Panc1 (cell line): Measurements from ENCODE around the gene ZNF469. TPM values are rescaled to one million over a fixed set of nuclear protein-coding genes. Genes with fewer than 3 reads are reported as not detected.

Source experiments
- ATAC-seq: fragments of 200-7000 bp; cut with Tn5 transposase; 2 replicates; pipeline ENCODE4 v1.9.1; 2020; ENCODE audit warnings: mild to moderate bottlenecking, moderate library complexity
- BruUV-seq: library from RNA; stranded (reverse); fragments of 400-500 nt; replicated peaks from 2 replicates; lab custom pipeline; 2021; lab: Mats Ljungman, UMichigan
- CTCF ChIA-PET: fragments of 300-600 bp; sonication (Branson Sonifier 250); formaldehyde crosslinking; loops from one replicate; lab custom pipeline; 2022; ENCODE audit warnings: antibody characterized with exemption; lab: Charles Lee
- POLR2A ChIA-PET: fragments of 300-600 bp; sonication (Branson Sonifier 250); formaldehyde crosslinking; loops from one replicate; lab custom pipeline; 2022; ENCODE audit warnings: antibody characterized with exemption; lab: Charles Lee
- DNase-seq: peaks from one replicate; pipeline ENCODE4 v3.0.0-alpha.2; 2010; ENCODE audit warnings: low read depth, low spot score
- H3K27ac ChIP-seq: 2 replicates; pipeline ENCODE4 v1.5.1; 2011; ENCODE audit warnings: mild to moderate bottlenecking, low read length, inconsistent platforms
- H3K27me3 ChIP-seq: fragments of 200-500 bp; sonication (Bioruptor generic); 2 replicates; pipeline ENCODE4 v1.6.0; 2014; ENCODE audit warnings: low read length, inconsistent platforms; ENCODE audit not compliant: control insufficient read depth, insufficient read depth
- H3K36me3 ChIP-seq: fragments of 200-500 bp; sonication (Bioruptor generic); 2 replicates; pipeline ENCODE4 v1.5.1; 2014; ENCODE audit warnings: inconsistent platforms, mild to moderate bottlenecking, low read length, moderate library complexity; ENCODE audit not compliant: control insufficient read depth, insufficient read depth
- H3K4me1 ChIP-seq: 2 replicates; pipeline ENCODE4 v1.5.1; 2011; ENCODE audit warnings: inconsistent platforms, mild to moderate bottlenecking, low read length, moderate library complexity; ENCODE audit not compliant: control insufficient read depth, insufficient read depth
- H3K4me3 ChIP-seq, 2 experiments: 2 replicates each; pipeline ENCODE4 v1.5.1; 2011 to 2012; ENCODE audit warnings: low read depth in 2 of 2, low read length in 2 of 2, mild to moderate bottlenecking in 2 of 2, inconsistent platforms in 1 of 2, moderate library complexity in 1 of 2
- H3K9me3 ChIP-seq: fragments of 200-500 bp; sonication (Bioruptor generic); 2 replicates; pipeline ENCODE4 v1.5.1; 2014; ENCODE audit warnings: low read depth, mild to moderate bottlenecking, inconsistent platforms, low read length, moderate library complexity; ENCODE audit not compliant: control insufficient read depth, insufficient read depth
- CTCF ChIP-seq: fragments of 450-650 bp; IDR thresholded peaks from 2 replicates; pipeline ENCODE4 v1.5.1; 2017; ENCODE audit warnings: mild to moderate bottlenecking
- POLR2AphosphoS5 ChIP-seq: IDR thresholded peaks from 2 replicates; pipeline ENCODE4 v1.6.1; 2012; ENCODE audit warnings: mild to moderate bottlenecking, low read depth, low read length, moderate library complexity
- REST ChIP-seq, 2 experiments: IDR thresholded peaks; 2 replicates each; pipeline ENCODE4 v1.6.1; 2011 to 2012; ENCODE audit warnings: low read depth in 2 of 2, control low read depth in 1 of 2, low read length in 1 of 2, mild to moderate bottlenecking in 1 of 2, moderate library complexity in 1 of 2; ENCODE audit not compliant: insufficient read depth in 1 of 2
- SIN3A ChIP-seq: IDR thresholded peaks from 2 replicates; pipeline ENCODE4 v1.6.1; 2012; ENCODE audit warnings: low read depth, mild to moderate bottlenecking, low read length, moderate library complexity, borderline replicate concordance; ENCODE audit not compliant: insufficient read depth
- TCF7L2 ChIP-seq: IDR thresholded peaks from 2 replicates; pipeline ENCODE4 v1.6.1; 2011; ENCODE audit warnings: mild to moderate bottlenecking, low read depth, low read length, inconsistent platforms
- in situ Hi-C: cut with HindIII; loops from 2 replicates; pipeline ENCODE4 v1.10.0; 2016; ENCODE audit warnings: low sequenced_read_pairs, low pct_unique_long_range_greater_than_20kb
- intact Hi-C: fragments of 100-400 bp; cut with micrococcal nuclease; formaldehyde crosslinking; loops from one replicate; pipeline ENCODE4 v1.10.0; 2022; ENCODE audit not compliant: unreplicated experiment
- total RNA-seq: library from RNA; stranded (reverse); gene quantifications from one replicate; pipeline ENCODE4 v1.2.1, GENCODE V29; 2021; ENCODE audit not compliant: unreplicated experiment

The ZNF469 gene
- total RNA-seq, 1 experiment from 2014 or later, result 1.3 TPM

- Histone ChIP-seq H3K4me1 (no peaks in the 10 kb centered on the region), H3K36me3 (no peaks in the 10 kb centered on the region), H3K27ac (no peak overlapping the region), H3K27me3 (no peaks in the 10 kb centered on the region), H3K4me3 (no peak overlapping the region), H3K9me3 (no peaks in the 10 kb centered on the region)
- DNase-seq, result no peak
- CTCF ChIA-PET, result no interaction called here
- POLR2A ChIA-PET, result no interaction called here
- in situ Hi-C loops, result no loop called here
- intact Hi-C loops, result no loop called here
- BruUV-seq, result no TSS peak
- TF ChIP-seq POLR2AphosphoS5, result no peak
- TF ChIP-seq REST (IDR thresholded peaks at IDR 0.05; ENCODE audit: insufficient read depth in 1 of 2, low read depth in 2 of 2, low read length in 1 of 2), result no peak
- TF ChIP-seq CTCF, result no peak
- no peak for TF ChIP-seq TCF7L2
- no peak for TF ChIP-seq SIN3A
- no peak for ATAC-seq
These were observed 37.0 kb downstream of the ZNF469 start for GRCh38 chr16:88419790-88420189.

- Histone ChIP-seq H3K4me3 (no peak overlapping the region), H3K4me1 (no peaks in the 10 kb centered on the region), H3K27ac (no peak overlapping the region), H3K27me3 (no peaks in the 10 kb centered on the region), H3K9me3 (no peaks in the 10 kb centered on the region), H3K36me3 (no peaks in the 10 kb centered on the region)
- ATAC-seq, result no peak
- no peak for DNase-seq
- TF ChIP-seq REST (IDR thresholded peaks at IDR 0.05; ENCODE audit: insufficient read depth in 1 of 2, low read depth in 2 of 2, low read length in 1 of 2) (no peak), SIN3A (no peak), CTCF (no peak), POLR2AphosphoS5 (no peak), TCF7L2 (no peak)
- intact Hi-C loops, result no loop called here
- ChIA-PET POLR2A (no interaction called here), CTCF (no interaction called here)
- in situ Hi-C loops, result no loop called here
- no TSS peak for BruUV-seq
These were observed 37.7 kb downstream of the ZNF469 start for GRCh38 chr16:88420496-88420895.
